GM12878 (cell line): ENCODE measurements around the gene LPCAT2. TPM values are rescaled to one million over a fixed set of nuclear protein-coding genes. Genes with fewer than 3 reads are reported as not detected.

ENCODE experiments used
- ATAC-seq: fragments of 200-7000 bp; cut with Tn5 transposase; 3 replicates; pipeline ENCODE4 v1.9.1; 2020; ENCODE audit warnings: mild to moderate bottlenecking, moderate library complexity
- BruUV-seq: library from RNA; stranded (reverse); fragments of 400-500 nt; replicated peaks from 2 replicates; lab custom pipeline; 2021; lab: Mats Ljungman, UMichigan
- CTCF ChIA-PET: fragments of 300-600 bp; sonication (Branson Sonifier 250); formaldehyde crosslinking; extraction: SDS; loops from one replicate; lab custom pipeline; 2021; ENCODE audit warnings: inconsistent platforms; lab: Yijun Ruan, JAX
- POLR2A ChIA-PET: fragments of 350-600 bp; formaldehyde crosslinking; extraction: SDS; loops from one replicate; lab custom pipeline; 2021; ENCODE audit warnings: inconsistent platforms; lab: Charles Lee
- RAD21 ChIA-PET: fragments of 300-600 bp; sonication (Branson Sonifier 250); formaldehyde crosslinking; loops from one replicate; lab custom pipeline; 2023; ENCODE audit warnings: antibody characterized with exemption; ENCODE audit not compliant: unreplicated experiment; lab: Charles Lee
- SMC1A ChIA-PET: fragments of 300-600 bp; sonication (Branson Sonifier 250); formaldehyde crosslinking; loops from one replicate; lab custom pipeline; 2023; ENCODE audit not compliant: unreplicated experiment, uncharacterized antibody; lab: Charles Lee
- DNase-seq: peaks from one replicate; pipeline ENCODE4 v3.0.0-alpha.2; 2011; ENCODE audit warnings: low read depth, low spot score
- FAIRE-seq: peaks from 3 replicates; lab custom pipeline; 2011; peaks lifted over from hg19 to GRCh38; lab: Jason Lieb, UNC
- H2AFZ ChIP-seq: 2 replicates; pipeline ENCODE4 v1.6.0; 2011; ENCODE audit warnings: low read depth, low read length, control low read depth; ENCODE audit not compliant: control insufficient read depth
- H3K27ac ChIP-seq: 2 replicates; pipeline ENCODE4 v1.5.1; 2011; ENCODE audit warnings: control low read depth; ENCODE audit not compliant: control insufficient read depth, insufficient read depth
- H3K27me3 ChIP-seq, 2 experiments: replicated peaks in 1 of 2; 2 replicates each; pipeline versions ENCODE4 v1.6.0 to v1.6.1; 2011; ENCODE audit warnings: low read length in 1 of 2; ENCODE audit not compliant: control insufficient read depth in 2 of 2, insufficient read depth in 2 of 2
- H3K36me3 ChIP-seq, 2 experiments: 2 replicates each; pipeline ENCODE4 v1.5.1; 2011; ENCODE audit warnings: low read length in 1 of 2; ENCODE audit not compliant: control insufficient read depth in 2 of 2, insufficient read depth in 2 of 2
- H3K4me1 ChIP-seq: 2 replicates; pipeline ENCODE4 v1.6.1; 2011; ENCODE audit warnings: mild to moderate bottlenecking, low read length, moderate library complexity, mixed read lengths; ENCODE audit not compliant: control insufficient read depth, insufficient read depth
- H3K4me2 ChIP-seq: 2 replicates; pipeline ENCODE4 v1.6.0; 2011; ENCODE audit warnings: control low read depth; ENCODE audit not compliant: control insufficient read depth, insufficient read depth
- H3K4me3 ChIP-seq: fragments of 200-600 bp; sonication (generic); 2 replicates; pipeline ENCODE4 v1.5.1; 2016
- H3K79me2 ChIP-seq: 2 replicates; pipeline ENCODE4 v1.6.0; 2011; ENCODE audit warnings: low read length; ENCODE audit not compliant: control insufficient read depth, insufficient read depth
- H3K9ac ChIP-seq: 2 replicates; pipeline ENCODE4 v1.8.0; 2011; ENCODE audit warnings: low read length, control low read depth, mixed read lengths; ENCODE audit not compliant: control insufficient read depth, insufficient read depth
- H3K9me3 ChIP-seq: replicated peaks from 3 replicates; pipeline ENCODE4 v1.5.1; 2011; ENCODE audit warnings: mild to moderate bottlenecking, low read length; ENCODE audit not compliant: control insufficient read depth, insufficient read depth
- H4K20me1 ChIP-seq: 2 replicates; pipeline ENCODE4 v1.6.0; 2011; ENCODE audit not compliant: control insufficient read depth, insufficient read depth
- CBX5 ChIP-seq: sonication (generic); IDR thresholded peaks from 2 replicates; pipeline ENCODE4 v1.6.1; 2016; ENCODE audit warnings: low read depth, moderate library complexity, mild to moderate bottlenecking, inconsistent platforms
- DPF2 ChIP-seq: fragments of 450-650 bp; IDR thresholded peaks from 2 replicates; pipeline ENCODE4 v1.6.1; 2017; ENCODE audit warnings: mild to moderate bottlenecking
- LARP7 ChIP-seq: fragments of 450-650 bp; IDR thresholded peaks from 2 replicates; pipeline ENCODE4 v1.6.1; 2017; ENCODE audit warnings: mild to moderate bottlenecking
- NFYA ChIP-seq: IDR thresholded peaks from 2 replicates; pipeline ENCODE4 v1.6.1; 2011; ENCODE audit warnings: low read depth, mild to moderate bottlenecking, low read length, improper control_type of control experiment, borderline replicate concordance
- NR2C1 ChIP-seq: fragments of 450-650 bp; IDR thresholded peaks from 2 replicates; pipeline ENCODE4 v1.6.1; 2017; ENCODE audit warnings: antibody characterized with exemption, mild to moderate bottlenecking, moderate library complexity
- PKNOX1 ChIP-seq: fragments of 450-650 bp; IDR thresholded peaks from 2 replicates; pipeline ENCODE4 v1.6.1; 2016; ENCODE audit warnings: mild to moderate bottlenecking
- TCF12 ChIP-seq: IDR thresholded peaks from 2 replicates; pipeline ENCODE4 v1.6.1; 2011; ENCODE audit warnings: low read depth, mild to moderate bottlenecking, low read length
- ZNF24 ChIP-seq: fragments of 450-650 bp; IDR thresholded peaks from 2 replicates; pipeline ENCODE4 v1.6.1; 2017; ENCODE audit warnings: antibody characterized with exemption, mild to moderate bottlenecking
- ZNF622 ChIP-seq: fragments of 450-650 bp; IDR thresholded peaks from 2 replicates; pipeline ENCODE4 v1.6.1; 2017; ENCODE audit warnings: mild to moderate bottlenecking, inconsistent platforms
- ZNF687 ChIP-seq: fragments of 450-650 bp; IDR thresholded peaks from 2 replicates; pipeline ENCODE4 v1.6.1; 2017; ENCODE audit warnings: mild to moderate bottlenecking, moderate library complexity
- WGBS: methylation state at CpG from one replicate; pipeline ENCODE4 v1.1.6; 2016; ENCODE audit warnings: low lambda C conversion rate; ENCODE audit not compliant: insufficient replicate concordance, insufficient coverage; ENCODE audit errors: missing lambda C conversion rate; 5-methylcytosine and 5-hydroxymethylcytosine counted together
- in situ Hi-C: fragments of 300-500 bp; cut with MboI; formaldehyde crosslinking; loops from 9 replicates; pipeline ENCODE4 v1.14.3; 2018; ENCODE audit warnings: mixed read lengths
- intact Hi-C: fragments of 100-400 bp; cut with micrococcal nuclease; formaldehyde crosslinking; loops from one replicate; pipeline ENCODE4 v1.14.2; 2022; ENCODE audit not compliant: unreplicated experiment
- polyA plus RNA-seq, 11 experiments: library from polyadenylated mRNA; depleted of rRNA in 4 of 11; unstranded in 6 of 11; stranded (reverse) in 5 of 11; fragments of >200 nt; fragmentation: Nextera tagmentation in 4 of 11; fragmentation: Illumina TruSeq in 1 of 11; extraction: Ambion mirVana in 4 of 11; extraction: Trizol in 1 of 11; gene quantifications; 1 replicate in 1 of 11; 2 replicates in 10 of 11; pipeline versions ENCODE4 v1.2.1 to v1.2.3, GENCODE V29; 2011 to 2016; ENCODE audit warnings: inconsistent platforms in 2 of 11, missing spikeins in 2 of 11, low read depth in 1 of 11
- total RNA-seq, 4 experiments: library from RNA; depleted of rRNA in 3 of 4; stranded (reverse); fragments of >200 nt in 3 of 4; fragmentation: Illumina TruSeq in 1 of 4; extraction: Trizol in 1 of 4; gene quantifications; 2 replicates each; pipeline versions ENCODE4 v1.2.1 to v1.2.3, GENCODE V29; 2013 to 2021

LPCAT2 gene
- total and polyA plus RNA-seq, 10 of the 15 experiments (the other 5 are each of a cell fraction or from before 2014, with no cell fraction given): 0.01 TPM; not detected in 9

- no peak for TF ChIP-seq DPF2
- TF ChIP-seq ZNF622: no peak
- no peak for TF ChIP-seq TCF12
- TF ChIP-seq NFYA: no peak
- TF ChIP-seq NR2C1: no peak
- TF ChIP-seq, all 136 proteins: peak for 0
Observed at GRCh38 chr16:55532227-55532626, 23.4 kb downstream of the LPCAT2 start (continued).

- Histone ChIP-seq H3K79me2 (no peaks in the 10 kb centered on the region), H3K4me3 (no peak overlapping the region), H2AFZ (no peak overlapping the region), H3K4me1 (no peaks in the 10 kb centered on the region), H3K27me3 (no peaks in the 10 kb centered on the region), H3K4me2 (no peak overlapping the region), H3K36me3 (no peaks in the 10 kb centered on the region), H3K9ac (no peak overlapping the region), H4K20me1 (no peaks in the 10 kb centered on the region), H3K27ac (no peak overlapping the region), H3K9me3 (no peaks in the 10 kb centered on the region)
- in situ Hi-C loops (no loop called here), intact Hi-C loops (no loop called here)
- 8% methylated on average over 2 of the region's 2 CpGs for WGBS
- FAIRE-seq (no peak), ATAC-seq (no peak)
- ChIA-PET RAD21 (no interaction called here), POLR2A (no interaction called here), SMC1A (no interaction called here), CTCF (no interaction called here)
- no TSS peak for BruUV-seq
- TF ChIP-seq ZNF687 (no peak), PKNOX1 (no peak), NFYA (no peak), LARP7 (no peak), ZNF24 (no peak), CBX5 (no peak)
- TF ChIP-seq, all 136 proteins: peak for 0
- DNase-seq: no peak
Observed at GRCh38 chr16:55534756-55535155, 25.9 kb downstream of the LPCAT2 start.
